ENCODE measurements around the gene NEDD9.

- TF ChIP-seq CTCF (IDR thresholded peaks at IDR 0.05; ENCODE audit: low read length) (no peak), EZH2 (optimal IDR thresholded peaks at IDR 0.05; ENCODE audit: low read depth, low read length) (no peak), EZH2phosphoT487 (IDR thresholded peaks at IDR 0.05; ENCODE audit: low read length) (no peak)
Measured at GRCh38 chr6:11188161-11188915, 44.1 kb downstream of the NEDD9 start.

Measured in MM.1S (cell line).